WTC11 (cell line): ENCODE data around the gene EEF2. TPM values are rescaled to one million over a fixed set of nuclear protein-coding genes. Genes with fewer than 3 reads are reported as not detected.
A peak's percentile ranks its signal among the peaks of the same experiment; 100 is the strongest.

Source experiments
- ATAC-seq: fragments of 200-7000 bp; cut with Tn5 transposase; 2 replicates; pipeline ENCODE4 v1.10.0; 2021; ENCODE audit warnings: mild to moderate bottlenecking, moderate library complexity
- CTCF ChIA-PET: fragments of 300-600 bp; sonication (Branson Sonifier 250); formaldehyde crosslinking; loops from one replicate; lab custom pipeline; 2021; ENCODE audit warnings: antibody characterized with exemption; lab: Charles Lee
- POLR2A ChIA-PET: fragments of 350-600 bp; sonication (Branson Sonifier 250); formaldehyde crosslinking; loops from one replicate; lab custom pipeline; 2021; ENCODE audit warnings: antibody characterized with exemption; lab: Charles Lee
- DNase-seq: peaks from one replicate; pipeline ENCODE4 v3.0.0; 2021; ENCODE audit warnings: low spot score
- H3K27ac Mint-ChIP-seq: 2 replicates; pipeline ENCODE4 v1.8.0; 2021; ENCODE audit warnings: mixed read lengths
- H3K27me3 Mint-ChIP-seq: 2 replicates; pipeline ENCODE4 v1.8.0; 2021; ENCODE audit warnings: low read depth, mild to moderate bottlenecking, moderate library complexity, mixed read lengths
- H3K36me3 Mint-ChIP-seq: 2 replicates; pipeline ENCODE4 v1.8.0; 2021; ENCODE audit warnings: mixed read lengths
- H3K4me1 Mint-ChIP-seq: 2 replicates; pipeline ENCODE4 v1.8.0; 2022; ENCODE audit warnings: mixed read lengths
- H3K4me3 Mint-ChIP-seq: 2 replicates; pipeline ENCODE4 v1.8.0; 2021; ENCODE audit warnings: mild to moderate bottlenecking, moderate library complexity, mixed read lengths
- H3K9me3 Mint-ChIP-seq: 2 replicates; pipeline ENCODE4 v1.8.0; 2021; ENCODE audit warnings: mixed read lengths
- ATF3 ChIP-seq: sonication (generic); formaldehyde crosslinking; conservative IDR thresholded peaks from 2 replicates; pipeline ENCODE4 v1.8.1; 2022; ENCODE audit warnings: mild to moderate bottlenecking, missing genetic modification reagents
- ATF6 ChIP-seq: sonication (generic); formaldehyde crosslinking; IDR thresholded peaks from 2 replicates; pipeline ENCODE4 v1.8.1; 2023; ENCODE audit warnings: mild to moderate bottlenecking, missing genetic modification reagents
- ERG ChIP-seq: fragments of 250-450 bp; sonication (Bioruptor Pico); IDR thresholded peaks from 2 replicates; pipeline ENCODE4 v1.8.0; 2021; ENCODE audit warnings: mild to moderate bottlenecking
- FOXJ3 ChIP-seq: sonication (generic); formaldehyde crosslinking; IDR thresholded peaks from 2 replicates; pipeline ENCODE4 v1.9.0; 2021; ENCODE audit warnings: missing genetic modification reagents, mild to moderate bottlenecking, borderline replicate concordance
- JAZF1 ChIP-seq: fragments of 250-450 bp; sonication (Bioruptor Pico); IDR thresholded peaks from 2 replicates; pipeline ENCODE4 v1.9.0; 2021; ENCODE audit warnings: moderate library complexity, mild to moderate bottlenecking, inconsistent platforms
- MYBL2 ChIP-seq: sonication (generic); formaldehyde crosslinking; IDR thresholded peaks from 2 replicates; pipeline ENCODE4 v1.8.1; 2023; ENCODE audit warnings: mild to moderate bottlenecking, moderate library complexity, missing genetic modification reagents
- NR1H2 ChIP-seq: sonication (generic); formaldehyde crosslinking; IDR thresholded peaks from 2 replicates; pipeline ENCODE4 v1.9.0; 2021; ENCODE audit warnings: mild to moderate bottlenecking, moderate library complexity, missing genetic modification reagents
- RELA ChIP-seq: sonication (generic); formaldehyde crosslinking; IDR thresholded peaks from 2 replicates; pipeline ENCODE4 v1.8.1; 2022; ENCODE audit warnings: missing genetic modification reagents, mild to moderate bottlenecking, borderline replicate concordance
- RORB ChIP-seq: fragments of 250-450 bp; sonication (Bioruptor Pico); IDR thresholded peaks from 2 replicates; pipeline ENCODE4 v1.9.0; 2021; ENCODE audit warnings: mild to moderate bottlenecking
- ZNF232 ChIP-seq: sonication (generic); formaldehyde crosslinking; IDR thresholded peaks from 2 replicates; pipeline ENCODE4 v1.8.0; 2022; ENCODE audit warnings: mild to moderate bottlenecking, missing genetic modification reagents
- ZNF263 ChIP-seq: sonication (generic); formaldehyde crosslinking; IDR thresholded peaks from 2 replicates; pipeline ENCODE4 v1.8.1; 2022; ENCODE audit warnings: low read depth, mild to moderate bottlenecking, moderate library complexity, missing genetic modification reagents
- ZNF317 ChIP-seq: sonication (generic); formaldehyde crosslinking; IDR thresholded peaks from 2 replicates; pipeline ENCODE4 v1.8.1; 2023; ENCODE audit warnings: low read depth, mild to moderate bottlenecking, moderate library complexity, missing genetic modification reagents, borderline replicate concordance
- ZNF423 ChIP-seq: fragments of 250-450 bp; sonication (Bioruptor Pico); IDR thresholded peaks from 2 replicates; pipeline ENCODE4 v2.1.2; 2022; ENCODE audit warnings: mild to moderate bottlenecking, moderate library complexity
- total RNA-seq: library from RNA; stranded (reverse); gene quantifications from 3 replicates; pipeline ENCODE4 v1.2.3, GENCODE V29; 2021
- TF ChIP-seq, protein P1 (sequence below): fragments of 250-450 bp; sonication (Bioruptor Pico); IDR thresholded peaks from 2 replicates; pipeline ENCODE4 v1.9.0; 2021; ENCODE audit warnings: mild to moderate bottlenecking, borderline replicate concordance
- TF ChIP-seq, protein P2 (sequence below): sonication (generic); formaldehyde crosslinking; IDR thresholded peaks from 2 replicates; pipeline ENCODE4 v1.8.0; 2022; ENCODE audit warnings: mild to moderate bottlenecking, missing genetic modification reagents
- TF ChIP-seq, protein P3 (sequence below): sonication (generic); formaldehyde crosslinking; IDR thresholded peaks from 2 replicates; pipeline ENCODE4 v1.8.1; 2022; ENCODE audit warnings: low read depth, mild to moderate bottlenecking, moderate library complexity, missing genetic modification reagents, borderline replicate concordance
- TF ChIP-seq, protein P4 (sequence below): sonication (generic); formaldehyde crosslinking; IDR thresholded peaks from 2 replicates; pipeline ENCODE4 v1.8.0; 2023; ENCODE audit warnings: missing genetic modification reagents

The EEF2 gene
- total RNA-seq, 1 experiment from 2014 or later, result 3,572 TPM

- no peak for TF ChIP-seq ATF6 (CRISPR knock-in tag)
- TF ChIP-seq, protein P1, sequence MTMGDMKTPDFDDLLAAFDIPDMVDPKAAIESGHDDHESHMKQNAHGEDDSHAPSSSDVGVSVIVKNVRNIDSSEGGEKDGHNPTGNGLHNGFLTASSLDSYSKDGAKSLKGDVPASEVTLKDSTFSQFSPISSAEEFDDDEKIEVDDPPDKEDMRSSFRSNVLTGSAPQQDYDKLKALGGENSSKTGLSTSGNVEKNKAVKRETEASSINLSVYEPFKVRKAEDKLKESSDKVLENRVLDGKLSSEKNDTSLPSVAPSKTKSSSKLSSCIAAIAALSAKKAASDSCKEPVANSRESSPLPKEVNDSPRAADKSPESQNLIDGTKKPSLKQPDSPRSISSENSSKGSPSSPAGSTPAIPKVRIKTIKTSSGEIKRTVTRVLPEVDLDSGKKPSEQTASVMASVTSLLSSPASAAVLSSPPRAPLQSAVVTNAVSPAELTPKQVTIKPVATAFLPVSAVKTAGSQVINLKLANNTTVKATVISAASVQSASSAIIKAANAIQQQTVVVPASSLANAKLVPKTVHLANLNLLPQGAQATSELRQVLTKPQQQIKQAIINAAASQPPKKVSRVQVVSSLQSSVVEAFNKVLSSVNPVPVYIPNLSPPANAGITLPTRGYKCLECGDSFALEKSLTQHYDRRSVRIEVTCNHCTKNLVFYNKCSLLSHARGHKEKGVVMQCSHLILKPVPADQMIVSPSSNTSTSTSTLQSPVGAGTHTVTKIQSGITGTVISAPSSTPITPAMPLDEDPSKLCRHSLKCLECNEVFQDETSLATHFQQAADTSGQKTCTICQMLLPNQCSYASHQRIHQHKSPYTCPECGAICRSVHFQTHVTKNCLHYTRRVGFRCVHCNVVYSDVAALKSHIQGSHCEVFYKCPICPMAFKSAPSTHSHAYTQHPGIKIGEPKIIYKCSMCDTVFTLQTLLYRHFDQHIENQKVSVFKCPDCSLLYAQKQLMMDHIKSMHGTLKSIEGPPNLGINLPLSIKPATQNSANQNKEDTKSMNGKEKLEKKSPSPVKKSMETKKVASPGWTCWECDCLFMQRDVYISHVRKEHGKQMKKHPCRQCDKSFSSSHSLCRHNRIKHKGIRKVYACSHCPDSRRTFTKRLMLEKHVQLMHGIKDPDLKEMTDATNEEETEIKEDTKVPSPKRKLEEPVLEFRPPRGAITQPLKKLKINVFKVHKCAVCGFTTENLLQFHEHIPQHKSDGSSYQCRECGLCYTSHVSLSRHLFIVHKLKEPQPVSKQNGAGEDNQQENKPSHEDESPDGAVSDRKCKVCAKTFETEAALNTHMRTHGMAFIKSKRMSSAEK (CRISPR knock-in tag), result no peak
Observed at GRCh38 chr19:3975144-3975543, 10.1 kb downstream of the EEF2 start (continued).

DNA sequence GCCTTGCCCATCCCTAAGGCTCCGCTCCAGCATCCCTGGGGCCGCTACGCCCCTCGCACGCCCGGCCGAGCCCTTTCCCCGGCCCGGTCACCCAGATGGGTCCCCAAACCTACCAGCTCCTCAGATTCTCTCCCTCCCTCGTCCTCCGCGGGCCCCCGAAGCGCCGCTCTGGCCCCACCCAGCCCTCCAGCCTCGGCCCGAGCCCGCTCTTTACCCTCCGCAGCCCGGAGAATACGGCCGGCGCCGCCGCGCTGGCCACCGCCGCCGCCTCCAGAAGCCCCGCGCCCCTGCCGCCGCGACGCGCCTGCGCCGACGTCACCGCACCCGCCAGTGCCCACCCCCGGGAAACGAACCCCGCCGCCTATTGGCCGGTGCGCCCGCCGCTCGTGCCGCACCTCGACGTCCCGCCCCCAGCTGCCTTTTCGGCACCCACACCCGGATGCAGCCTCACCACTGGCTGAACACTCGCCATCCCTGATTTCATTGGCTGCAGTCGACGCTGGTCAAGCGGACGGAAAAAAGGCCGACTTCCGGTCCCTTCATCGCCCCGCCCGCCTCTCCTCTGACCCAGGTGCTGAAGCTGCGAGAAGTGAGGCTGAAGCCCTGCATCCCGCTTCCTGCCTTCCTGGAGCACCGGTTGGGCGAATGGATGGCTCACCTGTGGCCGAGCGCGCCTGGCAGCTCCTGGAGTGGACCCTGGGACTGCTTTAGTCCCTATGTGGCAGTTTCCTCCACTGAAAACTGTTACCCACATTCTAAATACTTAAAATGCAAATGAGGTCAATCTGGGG lies 14.3 kb downstream of the EEF2 start, which contains the start of gene DAPK3:
Gene DAPK3, minus strand, starts transcription at position 292 of the 791 bp plus-strand sequence. CDS start 1,364 bp downstream, outside the sequence.
- Mint-ChIP-seq H3K4me1 (peaks cover 26% of the 10 kb centered on the region), H3K27me3 (no peaks in the 10 kb centered on the region; the same call in 1 of the 2 replicates), H3K36me3 (peaks cover 24% of the 10 kb centered on the region), H3K9me3 (no peaks in the 10 kb centered on the region), H3K27ac (peak within 1 kb of the TSS; percentile 100), H3K4me3 (peak within 1 kb of the TSS; percentile 96)
- CTCF ChIA-PET, result interaction anchor here (0.5 to 1.7 kb wide), 11 partner anchors 11 to 1686 kb away, joined by 3 to 49 read pairs (median 4); partner anchors contain the start of genes ATCAY, EEF2 and MRPL54
- POLR2A ChIA-PET, result interaction anchor here (0.7 to 4.8 kb wide), 8 partner anchors 11 to 208 kb away, joined by 3 to 142 read pairs (median 4); partner anchors contain the start of genes EEF2, MRPL54 and NMRK2
- ATAC-seq (peak; percentile 65), DNase-seq (peak; percentile 98)
- no peak for TF ChIP-seq RORB
- TF ChIP-seq ZNF263, result no peak
- no peak for TF ChIP-seq FOXJ3 (CRISPR knock-in tag)
- TF ChIP-seq ZNF423 (CRISPR knock-in tag), result no peak
- no peak for TF ChIP-seq MYBL2 (CRISPR knock-in tag)
- TF ChIP-seq, protein P2, sequence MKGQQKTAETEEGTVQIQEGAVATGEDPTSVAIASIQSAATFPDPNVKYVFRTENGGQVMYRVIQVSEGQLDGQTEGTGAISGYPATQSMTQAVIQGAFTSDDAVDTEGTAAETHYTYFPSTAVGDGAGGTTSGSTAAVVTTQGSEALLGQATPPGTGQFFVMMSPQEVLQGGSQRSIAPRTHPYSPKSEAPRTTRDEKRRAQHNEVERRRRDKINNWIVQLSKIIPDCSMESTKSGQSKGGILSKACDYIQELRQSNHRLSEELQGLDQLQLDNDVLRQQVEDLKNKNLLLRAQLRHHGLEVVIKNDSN (CRISPR knock-in tag), result no peak
- TF ChIP-seq ATF3 (CRISPR knock-in tag), result peak; percentile 58; the same call in 1 of the 2 replicates
- no peak for TF ChIP-seq NR1H2 (CRISPR knock-in tag)
- TF ChIP-seq ZNF317 (CRISPR knock-in tag), result no peak
- TF ChIP-seq JAZF1 (CRISPR knock-in tag), result no peak
- no peak for TF ChIP-seq RELA (CRISPR knock-in tag)
- TF ChIP-seq ERG, result peak; percentile 93
- TF ChIP-seq, protein P3, sequence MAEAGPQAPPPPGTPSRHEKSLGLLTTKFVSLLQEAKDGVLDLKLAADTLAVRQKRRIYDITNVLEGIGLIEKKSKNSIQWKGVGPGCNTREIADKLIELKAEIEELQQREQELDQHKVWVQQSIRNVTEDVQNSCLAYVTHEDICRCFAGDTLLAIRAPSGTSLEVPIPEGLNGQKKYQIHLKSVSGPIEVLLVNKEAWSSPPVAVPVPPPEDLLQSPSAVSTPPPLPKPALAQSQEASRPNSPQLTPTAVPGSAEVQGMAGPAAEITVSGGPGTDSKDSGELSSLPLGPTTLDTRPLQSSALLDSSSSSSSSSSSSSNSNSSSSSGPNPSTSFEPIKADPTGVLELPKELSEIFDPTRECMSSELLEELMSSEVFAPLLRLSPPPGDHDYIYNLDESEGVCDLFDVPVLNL (CRISPR knock-in tag), result no peak
- TF ChIP-seq, protein P1 (CRISPR knock-in tag), result no peak; the same call in 1 of the 2 replicates
- TF ChIP-seq, protein P4, sequence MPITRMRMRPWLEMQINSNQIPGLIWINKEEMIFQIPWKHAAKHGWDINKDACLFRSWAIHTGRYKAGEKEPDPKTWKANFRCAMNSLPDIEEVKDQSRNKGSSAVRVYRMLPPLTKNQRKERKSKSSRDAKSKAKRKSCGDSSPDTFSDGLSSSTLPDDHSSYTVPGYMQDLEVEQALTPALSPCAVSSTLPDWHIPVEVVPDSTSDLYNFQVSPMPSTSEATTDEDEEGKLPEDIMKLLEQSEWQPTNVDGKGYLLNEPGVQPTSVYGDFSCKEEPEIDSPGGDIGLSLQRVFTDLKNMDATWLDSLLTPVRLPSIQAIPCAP (CRISPR knock-in tag), result 0 out of 2 replicates have a peak, but pooled peaks have one; percentile 18
- peak; percentile 54; the same call in 1 of the 2 replicates for TF ChIP-seq ZNF232 (CRISPR knock-in tag)
